Measurements from ENCODE around the gene ARMC8.

ARMC8 gene

GRCh38 chr3:138263104-138263503 is 76.0 kb downstream of the ARMC8 start:
- Histone ChIP-seq H3K27me3 (replicated peaks; ENCODE audit: control insufficient read depth, insufficient read depth, low read length, poor library complexity, severe bottlenecking) (no peaks in the 10 kb centered on the region), H3K4me1 (ENCODE audit: control insufficient read depth, insufficient read depth, low read length, poor library complexity, severe bottlenecking) (no peaks in the 10 kb centered on the region), H3K27ac (ENCODE audit: insufficient read depth, low read length, poor library complexity, severe bottlenecking) (no peak overlapping the region), H3K4me3 (ENCODE audit: insufficient read depth, low read depth, low read length, poor library complexity, severe bottlenecking) (no peak overlapping the region), H3K9me3 (ENCODE audit: control insufficient read depth, low read length) (no peaks in the 10 kb centered on the region), H3K36me3 (ENCODE audit: control insufficient read depth, insufficient read depth, low read length) (peaks cover 3% of the 10 kb centered on the region)
- no peak for DNase-seq

DNA sequence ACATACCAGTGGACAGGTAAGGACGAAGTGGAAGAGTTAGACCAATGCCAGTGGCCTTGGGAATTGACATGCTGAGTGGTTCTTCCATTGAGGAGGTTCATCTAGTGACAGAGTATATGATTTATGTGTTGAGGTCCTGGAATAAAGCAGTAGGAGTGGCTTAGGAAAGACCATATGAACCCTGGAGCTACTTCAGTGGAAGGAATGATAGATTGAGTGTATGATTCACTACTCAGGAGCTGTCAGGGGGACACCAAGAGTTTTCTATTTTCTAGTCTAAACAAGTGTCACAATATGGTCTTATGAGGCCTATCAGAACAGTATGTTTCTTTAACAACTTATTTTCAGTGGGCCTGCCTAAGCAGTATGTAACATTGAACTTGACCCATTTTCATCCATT is 78.6 kb downstream of the ARMC8 start:
- no peak overlapping the region for H3K27ac ChIP-seq (ENCODE audit: insufficient read depth, low read length, poor library complexity, severe bottlenecking)
- DNase-seq: no peak
- H3K4me3 ChIP-seq (ENCODE audit: insufficient read depth, low read depth, low read length, poor library complexity, severe bottlenecking): no peak overlapping the region
- H3K9me3 ChIP-seq (ENCODE audit: control insufficient read depth, low read length): no peaks in the 10 kb centered on the region
- H3K36me3 ChIP-seq (ENCODE audit: control insufficient read depth, insufficient read depth, low read length): peaks cover 8% of the 10 kb centered on the region
- H3K4me1 ChIP-seq (ENCODE audit: control insufficient read depth, insufficient read depth, low read length, poor library complexity, severe bottlenecking): no peaks in the 10 kb centered on the region
- no peaks in the 10 kb centered on the region for H3K27me3 ChIP-seq (replicated peaks; ENCODE audit: control insufficient read depth, insufficient read depth, low read length, poor library complexity, severe bottlenecking)

- no peak overlapping the region for H3K27ac ChIP-seq (ENCODE audit: insufficient read depth, low read length, poor library complexity, severe bottlenecking)
- no peaks in the 10 kb centered on the region for H3K9me3 ChIP-seq (ENCODE audit: control insufficient read depth, low read length)
- no peak overlapping the region for H3K4me3 ChIP-seq (ENCODE audit: insufficient read depth, low read depth, low read length, poor library complexity, severe bottlenecking)
- no peaks in the 10 kb centered on the region for H3K27me3 ChIP-seq (replicated peaks; ENCODE audit: control insufficient read depth, insufficient read depth, low read length, poor library complexity, severe bottlenecking)
- DNase-seq: no peak
- peaks cover 20% of the 10 kb centered on the region for H3K36me3 ChIP-seq (ENCODE audit: control insufficient read depth, insufficient read depth, low read length)
- no peaks in the 10 kb centered on the region for H3K4me1 ChIP-seq (ENCODE audit: control insufficient read depth, insufficient read depth, low read length, poor library complexity, severe bottlenecking)
These were observed 80.0 kb downstream of the ARMC8 start for GRCh38 chr3:138267083-138267482.

DNA sequence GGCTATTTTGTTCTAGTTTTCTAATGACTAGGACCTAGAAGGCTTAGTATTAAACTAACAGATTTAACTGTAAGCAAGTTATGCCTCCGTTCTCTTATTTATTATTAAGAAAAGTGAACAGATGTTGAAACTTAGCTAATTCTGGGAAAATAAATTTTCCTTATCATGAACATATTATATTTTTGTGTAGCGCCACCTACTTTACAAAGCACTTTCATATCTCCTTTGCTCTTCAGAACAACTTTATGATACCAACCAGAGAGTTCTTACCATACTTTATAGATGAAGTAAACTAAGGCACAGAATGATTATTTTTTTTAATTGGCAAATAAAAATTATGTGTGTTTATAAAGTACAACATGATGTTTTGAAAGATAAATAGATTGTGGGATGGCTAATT is 83.1 kb downstream of the ARMC8 start:
- Histone ChIP-seq H3K9me3 (ENCODE audit: control insufficient read depth, low read length) (no peaks in the 10 kb centered on the region), H3K4me1 (ENCODE audit: control insufficient read depth, insufficient read depth, low read length, poor library complexity, severe bottlenecking) (no peaks in the 10 kb centered on the region), H3K27me3 (replicated peaks; ENCODE audit: control insufficient read depth, insufficient read depth, low read length, poor library complexity, severe bottlenecking) (no peaks in the 10 kb centered on the region), H3K36me3 (ENCODE audit: control insufficient read depth, insufficient read depth, low read length) (peaks cover 42% of the 10 kb centered on the region), H3K4me3 (ENCODE audit: insufficient read depth, low read depth, low read length, poor library complexity, severe bottlenecking) (no peak overlapping the region), H3K27ac (ENCODE audit: insufficient read depth, low read length, poor library complexity, severe bottlenecking) (no peak overlapping the region)
- DNase-seq: no peak

GRCh38 chr3:138271189-138271794 is 84.2 kb downstream of the ARMC8 start:
- H3K9me3 ChIP-seq (ENCODE audit: control insufficient read depth, low read length): no peaks in the 10 kb centered on the region
- H3K4me3 ChIP-seq (ENCODE audit: insufficient read depth, low read depth, low read length, poor library complexity, severe bottlenecking): no peak overlapping the region
- DNase-seq: no peak
- no peaks in the 10 kb centered on the region for H3K4me1 ChIP-seq (ENCODE audit: control insufficient read depth, insufficient read depth, low read length, poor library complexity, severe bottlenecking)
- H3K27me3 ChIP-seq (replicated peaks; ENCODE audit: control insufficient read depth, insufficient read depth, low read length, poor library complexity, severe bottlenecking): no peaks in the 10 kb centered on the region
- H3K36me3 ChIP-seq (ENCODE audit: control insufficient read depth, insufficient read depth, low read length): peaks cover 42% of the 10 kb centered on the region
- no peak overlapping the region for H3K27ac ChIP-seq (ENCODE audit: insufficient read depth, low read length, poor library complexity, severe bottlenecking)

- peaks cover 23% of the 10 kb centered on the region for H3K36me3 ChIP-seq (ENCODE audit: control insufficient read depth, insufficient read depth, low read length)
- H3K27me3 ChIP-seq (replicated peaks; ENCODE audit: control insufficient read depth, insufficient read depth, low read length, poor library complexity, severe bottlenecking): no peaks in the 10 kb centered on the region
- H3K9me3 ChIP-seq (ENCODE audit: control insufficient read depth, low read length): no peaks in the 10 kb centered on the region
- DNase-seq: no peak
- H3K4me3 ChIP-seq (ENCODE audit: insufficient read depth, low read depth, low read length, poor library complexity, severe bottlenecking): no peak overlapping the region
- no peak overlapping the region for H3K27ac ChIP-seq (ENCODE audit: insufficient read depth, low read length, poor library complexity, severe bottlenecking)
- no peaks in the 10 kb centered on the region for H3K4me1 ChIP-seq (ENCODE audit: control insufficient read depth, insufficient read depth, low read length, poor library complexity, severe bottlenecking)
These were observed 94.5 kb downstream of the ARMC8 start for GRCh38 chr3:138281561-138281960.

DNA sequence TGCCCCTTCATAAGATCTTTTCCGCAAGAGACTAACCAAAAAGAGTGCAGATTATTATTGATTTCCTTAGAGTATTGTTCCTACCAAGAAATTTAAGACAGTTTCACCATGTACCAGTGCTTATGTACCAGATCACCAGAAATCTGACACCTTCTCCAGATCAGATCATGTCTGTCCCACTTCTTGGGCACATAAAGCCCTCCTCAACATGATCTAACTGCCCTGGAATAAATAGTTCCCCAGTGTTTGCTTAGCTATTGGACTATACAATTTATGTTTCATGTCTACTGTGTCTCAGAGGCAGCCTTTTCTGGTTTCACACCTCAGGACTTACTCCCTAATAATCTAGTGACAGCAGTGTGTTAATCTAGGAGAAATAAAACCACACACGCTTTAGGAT is 95.7 kb downstream of the ARMC8 start:
- Histone ChIP-seq H3K27ac (ENCODE audit: insufficient read depth, low read length, poor library complexity, severe bottlenecking) (no peak overlapping the region), H3K36me3 (ENCODE audit: control insufficient read depth, insufficient read depth, low read length) (peaks cover 26% of the 10 kb centered on the region), H3K27me3 (replicated peaks; ENCODE audit: control insufficient read depth, insufficient read depth, low read length, poor library complexity, severe bottlenecking) (no peaks in the 10 kb centered on the region), H3K4me3 (ENCODE audit: insufficient read depth, low read depth, low read length, poor library complexity, severe bottlenecking) (no peak overlapping the region), H3K4me1 (ENCODE audit: control insufficient read depth, insufficient read depth, low read length, poor library complexity, severe bottlenecking) (no peaks in the 10 kb centered on the region), H3K9me3 (ENCODE audit: control insufficient read depth, low read length) (no peaks in the 10 kb centered on the region)
- DNase-seq: no peak

GRCh38 chr3:138284079-138284478 is 97.0 kb downstream of the ARMC8 start:
- Histone ChIP-seq H3K27ac (ENCODE audit: insufficient read depth, low read length, poor library complexity, severe bottlenecking) (no peak overlapping the region), H3K4me3 (ENCODE audit: insufficient read depth, low read depth, low read length, poor library complexity, severe bottlenecking) (no peak overlapping the region), H3K9me3 (ENCODE audit: control insufficient read depth, low read length) (no peaks in the 10 kb centered on the region), H3K4me1 (ENCODE audit: control insufficient read depth, insufficient read depth, low read length, poor library complexity, severe bottlenecking) (no peaks in the 10 kb centered on the region), H3K36me3 (ENCODE audit: control insufficient read depth, insufficient read depth, low read length) (peaks cover 29% of the 10 kb centered on the region), H3K27me3 (replicated peaks; ENCODE audit: control insufficient read depth, insufficient read depth, low read length, poor library complexity, severe bottlenecking) (no peaks in the 10 kb centered on the region)
- no peak for DNase-seq

DNA sequence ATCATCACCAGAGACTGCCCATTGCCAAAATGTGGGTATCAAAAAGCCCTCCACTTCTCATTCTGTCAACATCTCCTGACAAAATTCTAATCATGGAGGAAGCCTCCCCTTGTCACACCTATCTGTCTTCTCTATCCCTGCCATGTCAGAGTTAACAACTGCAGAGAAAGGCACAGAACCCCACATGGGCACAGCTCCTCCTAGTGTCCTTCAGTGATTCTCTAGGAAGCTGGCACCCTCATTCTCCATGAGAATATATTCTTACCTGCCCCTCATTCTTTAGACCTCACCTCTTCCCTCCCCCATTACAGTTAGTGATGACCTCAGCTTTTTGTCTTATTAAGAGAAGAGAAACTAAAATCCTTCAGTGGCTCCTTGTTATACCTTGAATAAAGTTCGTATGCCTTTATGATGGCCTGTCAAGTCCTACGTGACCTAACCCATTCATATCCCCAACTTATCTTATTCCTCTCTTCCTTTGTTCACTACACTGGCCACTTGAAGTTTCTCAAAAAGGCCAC is 97.9 kb downstream of the ARMC8 start:
- DNase-seq: no peak
- Histone ChIP-seq H3K9me3 (ENCODE audit: control insufficient read depth, low read length) (no peaks in the 10 kb centered on the region), H3K4me1 (ENCODE audit: control insufficient read depth, insufficient read depth, low read length, poor library complexity, severe bottlenecking) (no peaks in the 10 kb centered on the region), H3K27ac (ENCODE audit: insufficient read depth, low read length, poor library complexity, severe bottlenecking) (no peak overlapping the region), H3K36me3 (ENCODE audit: control insufficient read depth, insufficient read depth, low read length) (peaks cover 32% of the 10 kb centered on the region), H3K27me3 (replicated peaks; ENCODE audit: control insufficient read depth, insufficient read depth, low read length, poor library complexity, severe bottlenecking) (no peaks in the 10 kb centered on the region), H3K4me3 (ENCODE audit: insufficient read depth, low read depth, low read length, poor library complexity, severe bottlenecking) (no peak overlapping the region)

- Histone ChIP-seq H3K27me3 (replicated peaks; ENCODE audit: control insufficient read depth, insufficient read depth, low read length, poor library complexity, severe bottlenecking) (no peaks in the 10 kb centered on the region), H3K27ac (ENCODE audit: insufficient read depth, low read length, poor library complexity, severe bottlenecking) (no peak overlapping the region), H3K9me3 (ENCODE audit: control insufficient read depth, low read length) (no peaks in the 10 kb centered on the region), H3K4me1 (ENCODE audit: control insufficient read depth, insufficient read depth, low read length, poor library complexity, severe bottlenecking) (no peaks in the 10 kb centered on the region), H3K36me3 (ENCODE audit: control insufficient read depth, insufficient read depth, low read length) (peaks cover 53% of the 10 kb centered on the region), H3K4me3 (ENCODE audit: insufficient read depth, low read depth, low read length, poor library complexity, severe bottlenecking) (no peak overlapping the region)
- DNase-seq: no peak
These were observed 102.2 kb downstream of the ARMC8 start for GRCh38 chr3:138289260-138289659.

Data from effector memory CD4-positive, alpha-beta T cell (primary cell).